GM23338 (cell line): ENCODE results near the gene ZNF560. TPM values are rescaled to one million over a fixed set of nuclear protein-coding genes. Genes with fewer than 3 reads are reported as not detected.

ENCODE experiments used
- ATAC-seq: fragments of 200-7000 bp; cut with Tn5 transposase; 3 replicates; pipeline ENCODE4 v1.9.1; 2020
- DNase-seq: peaks from one replicate; pipeline ENCODE4 v3.0.0-alpha.2; 2015; ENCODE audit warnings: low spot score
- H2AFZ ChIP-seq: fragments of 200-600 bp; sonication (generic); 2 replicates; pipeline ENCODE4 v1.8.0; 2016; ENCODE audit warnings: antibody characterized with exemption, mild to moderate bottlenecking, moderate library complexity
- H3F3A ChIP-seq: fragments of 200-600 bp; sonication (generic); replicated peaks from 2 replicates; pipeline ENCODE4 v1.8.0; 2017; ENCODE audit warnings: antibody characterized with exemption, mixed run types, low read depth
- H3K27ac ChIP-seq: fragments of 200-600 bp; sonication (generic); 2 replicates; pipeline ENCODE4 v1.6.1; 2016; ENCODE audit warnings: low read depth
- H3K27me3 ChIP-seq: fragments of 200-600 bp; sonication (generic); 2 replicates; pipeline ENCODE4 v1.8.0; 2016; ENCODE audit warnings: mild to moderate bottlenecking, mixed run types, moderate library complexity; ENCODE audit not compliant: insufficient read depth
- H3K36me3 ChIP-seq: fragments of 200-600 bp; sonication (generic); 2 replicates; pipeline ENCODE4 v1.8.0; 2016; ENCODE audit warnings: mild to moderate bottlenecking; ENCODE audit not compliant: insufficient read depth
- H3K4me1 ChIP-seq: fragments of 200-600 bp; sonication (generic); 2 replicates; pipeline ENCODE4 v1.8.0; 2016; ENCODE audit warnings: mild to moderate bottlenecking, moderate library complexity; ENCODE audit not compliant: insufficient read depth
- H3K4me2 ChIP-seq: fragments of 200-600 bp; sonication (generic); 2 replicates; pipeline ENCODE4 v1.7.1; 2017; ENCODE audit warnings: mixed run types
- H3K4me3 ChIP-seq: fragments of 200-600 bp; sonication (generic); 2 replicates; pipeline ENCODE4 v1.6.1; 2016; ENCODE audit warnings: mixed run types
- H3K79me2 ChIP-seq: fragments of 200-600 bp; sonication (generic); replicated peaks from 2 replicates; pipeline ENCODE4 v1.8.0; 2017; ENCODE audit warnings: mild to moderate bottlenecking; ENCODE audit not compliant: insufficient read depth
- H3K9me2 ChIP-seq: fragments of 200-600 bp; sonication (generic); 2 replicates; pipeline ENCODE4 v1.8.0; 2017; ENCODE audit not compliant: insufficient read depth
- H4K20me1 ChIP-seq: fragments of 200-600 bp; sonication (generic); replicated peaks from 2 replicates; pipeline ENCODE4 v1.8.0; 2017; ENCODE audit warnings: mild to moderate bottlenecking; ENCODE audit not compliant: insufficient read depth
- H3K27ac Mint-ChIP-seq: 2 replicates; pipeline ENCODE4 v1.8.0; 2020; ENCODE audit warnings: inconsistent platforms, mild to moderate bottlenecking, moderate library complexity, mixed read lengths
- H3K27me3 Mint-ChIP-seq: 3 replicates; pipeline ENCODE4 v1.8.0; 2022; ENCODE audit warnings: low read depth, mild to moderate bottlenecking, moderate library complexity, mixed read lengths, inconsistent platforms; ENCODE audit not compliant: insufficient read depth, poor library complexity
- H3K36me3 Mint-ChIP-seq: 3 replicates; pipeline ENCODE4 v1.8.0; 2021; ENCODE audit warnings: low read depth, mild to moderate bottlenecking, inconsistent platforms, moderate library complexity, mixed read lengths
- H3K4me1 Mint-ChIP-seq: 3 replicates; pipeline ENCODE4 v1.8.0; 2020; ENCODE audit warnings: mild to moderate bottlenecking, inconsistent platforms, mixed read lengths
- H3K4me3 Mint-ChIP-seq: 3 replicates; pipeline ENCODE4 v1.8.0; 2021; ENCODE audit warnings: moderate library complexity, mild to moderate bottlenecking, inconsistent platforms, mixed read lengths
- H3K9me3 Mint-ChIP-seq: 3 replicates; pipeline ENCODE4 v1.8.0; 2020; ENCODE audit warnings: moderate library complexity, mild to moderate bottlenecking, inconsistent platforms, mixed read lengths
- CREB1 ChIP-seq: fragments of 250-450 bp; sonication (Bioruptor Pico); IDR thresholded peaks from 2 replicates; pipeline ENCODE4 v1.5.0; 2020; ENCODE audit warnings: low read depth, mild to moderate bottlenecking, moderate library complexity
- EZH2 ChIP-seq: fragments of 200-600 bp; sonication (generic); IDR thresholded peaks from one replicate; pipeline ENCODE4 v1.8.0; 2017; ENCODE audit warnings: antibody characterized with exemption, mild to moderate bottlenecking, low read depth; ENCODE audit not compliant: unreplicated experiment
- JUNB ChIP-seq: IDR thresholded peaks from one replicate; pipeline ENCODE4 v1.6.1; 2016; ENCODE audit warnings: antibody characterized with exemption; ENCODE audit not compliant: unreplicated experiment
- NANOG ChIP-seq: IDR thresholded peaks from 2 replicates; pipeline ENCODE4 v1.6.1; 2016; ENCODE audit warnings: antibody characterized with exemption, borderline replicate concordance
- STAT1 ChIP-seq: IDR thresholded peaks from one replicate; pipeline ENCODE4 v1.6.1; 2016; ENCODE audit warnings: antibody characterized with exemption; ENCODE audit not compliant: unreplicated experiment
- polyA plus RNA-seq: library from polyadenylated mRNA; unstranded; fragments of >200 nt; fragmentation: Nextera tagmentation; extraction: Ambion mirVana; gene quantifications from 2 replicates; pipeline ENCODE4 v1.2.1, GENCODE V29; 2016
- total RNA-seq: library from RNA; depleted of rRNA; stranded (reverse); fragments of >200 nt; shearing (Covaris generic); gene quantifications from 2 replicates; pipeline ENCODE4 v1.2.3, GENCODE V29; 2014
- TF ChIP-seq, protein P1 (sequence below), 2 experiments: fragments of 200-600 bp in 1 of 2; sonication (generic) in 1 of 2; conservative IDR thresholded peaks; 2 replicates each; pipeline versions ENCODE4 v1.5.1 to v1.6.1; 2016 to 2017; ENCODE audit warnings: antibody characterized with exemption in 2 of 2, low read depth in 2 of 2, mild to moderate bottlenecking in 2 of 2, moderate library complexity in 1 of 2
- TF ChIP-seq, protein P2 (sequence below): fragments of 250-450 bp; sonication (Bioruptor Pico); IDR thresholded peaks from 2 replicates; pipeline ENCODE4 v1.5.0; 2020; ENCODE audit warnings: mild to moderate bottlenecking, moderate library complexity
- TF ChIP-seq, protein P3 (sequence below): IDR thresholded peaks from one replicate; pipeline ENCODE4 v1.6.1; 2018; ENCODE audit warnings: antibody characterized with exemption; ENCODE audit not compliant: unreplicated experiment
- TF ChIP-seq, protein P4 (sequence below): IDR thresholded peaks from 2 replicates; pipeline ENCODE4 v1.6.1; 2016; ENCODE audit warnings: antibody characterized with exemption

The ZNF560 gene
- total and polyA plus RNA-seq, 2 experiments from 2014 or later, result 0.14 TPM; not detected in 1

DNA sequence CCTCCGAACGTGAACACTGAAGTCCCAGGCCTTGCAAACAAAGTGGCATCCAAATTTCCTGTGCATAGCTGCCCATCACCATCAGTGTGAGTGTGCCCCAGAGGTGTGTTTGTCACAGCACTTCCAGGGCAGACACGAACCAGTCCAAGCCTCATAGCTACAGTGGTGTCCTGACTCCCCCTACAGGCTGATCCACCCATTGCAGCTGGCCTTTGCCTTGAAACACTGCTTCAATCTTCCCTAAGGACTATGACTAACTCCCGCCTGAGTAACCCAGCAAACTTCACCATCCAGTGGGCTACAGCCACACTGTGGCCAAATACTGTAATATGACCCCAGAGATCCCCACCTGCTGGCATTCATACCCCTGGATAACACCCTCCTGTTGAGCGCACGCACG lies 66.9 kb downstream of the ZNF560 start:
- peaks cover 8% of the 10 kb centered on the region; the same call in 2 of the 3 replicates for H3K9me3 Mint-ChIP-seq
- Histone ChIP-seq H3K9me2 (no peaks in the 10 kb centered on the region), H3K36me3 (0 out of 2 replicates have a peak, but pooled peaks cover 3% of the 10 kb centered on the region), H3K4me3 (no peak overlapping the region), H3K79me2 (peaks cover 15% of the 10 kb centered on the region), H4K20me1 (no peaks in the 10 kb centered on the region), H3K4me1 (peaks cover 5% of the 10 kb centered on the region; the same call in 1 of the 2 replicates), H3K4me2 (no peak overlapping the region), H3K27me3 (no peaks in the 10 kb centered on the region), H3K27ac (no peak overlapping the region), H2AFZ (no peak overlapping the region), H3F3A (no peaks in the 10 kb centered on the region)
- peaks cover 40% of the 10 kb centered on the region for H3K36me3 Mint-ChIP-seq
- peaks cover 7% of the 10 kb centered on the region for H3K27me3 Mint-ChIP-seq
- DNase-seq (peak; percentile 77), ATAC-seq (peak; percentile 68)
- H3K4me3 Mint-ChIP-seq, result no peak overlapping the region
- no peak overlapping the region for H3K27ac Mint-ChIP-seq
- TF ChIP-seq STAT1 (no peak), EZH2 (no peak)
- TF ChIP-seq, protein P1, sequence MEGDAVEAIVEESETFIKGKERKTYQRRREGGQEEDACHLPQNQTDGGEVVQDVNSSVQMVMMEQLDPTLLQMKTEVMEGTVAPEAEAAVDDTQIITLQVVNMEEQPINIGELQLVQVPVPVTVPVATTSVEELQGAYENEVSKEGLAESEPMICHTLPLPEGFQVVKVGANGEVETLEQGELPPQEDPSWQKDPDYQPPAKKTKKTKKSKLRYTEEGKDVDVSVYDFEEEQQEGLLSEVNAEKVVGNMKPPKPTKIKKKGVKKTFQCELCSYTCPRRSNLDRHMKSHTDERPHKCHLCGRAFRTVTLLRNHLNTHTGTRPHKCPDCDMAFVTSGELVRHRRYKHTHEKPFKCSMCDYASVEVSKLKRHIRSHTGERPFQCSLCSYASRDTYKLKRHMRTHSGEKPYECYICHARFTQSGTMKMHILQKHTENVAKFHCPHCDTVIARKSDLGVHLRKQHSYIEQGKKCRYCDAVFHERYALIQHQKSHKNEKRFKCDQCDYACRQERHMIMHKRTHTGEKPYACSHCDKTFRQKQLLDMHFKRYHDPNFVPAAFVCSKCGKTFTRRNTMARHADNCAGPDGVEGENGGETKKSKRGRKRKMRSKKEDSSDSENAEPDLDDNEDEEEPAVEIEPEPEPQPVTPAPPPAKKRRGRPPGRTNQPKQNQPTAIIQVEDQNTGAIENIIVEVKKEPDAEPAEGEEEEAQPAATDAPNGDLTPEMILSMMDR (conservative IDR thresholded peaks at IDR 0.05; ENCODE audit: low read depth in 2 of 2), result peak; percentile 63 to 73
- peaks cover 6% of the 10 kb centered on the region; the same call in 2 of the 3 replicates for H3K4me1 Mint-ChIP-seq

DNA sequence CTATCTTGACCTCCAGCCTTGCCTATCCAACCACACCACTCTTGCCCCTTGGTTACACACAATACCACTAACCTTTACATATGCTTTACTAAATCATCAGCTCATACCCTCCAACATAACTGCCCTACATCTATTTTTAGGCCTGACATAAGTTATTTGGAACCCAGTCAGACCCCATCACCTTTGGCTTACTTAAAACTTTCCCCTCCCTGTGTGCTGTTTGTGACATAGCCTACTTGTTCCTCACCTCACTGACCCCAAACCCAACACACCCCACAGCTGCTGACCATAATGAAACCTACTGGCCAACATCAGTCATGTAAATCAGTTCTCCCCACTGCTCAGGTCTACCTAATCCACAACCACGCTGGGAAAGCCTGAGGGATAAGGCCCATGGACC lies 68.0 kb downstream of the ZNF560 start:
- H3K4me3 Mint-ChIP-seq, result no peak overlapping the region
- Histone ChIP-seq H3K36me3 (0 out of 2 replicates have a peak, but pooled peaks cover 3% of the 10 kb centered on the region), H3K9me2 (no peaks in the 10 kb centered on the region), H3K4me1 (peaks cover 5% of the 10 kb centered on the region; the same call in 1 of the 2 replicates), H3K27ac (no peak overlapping the region), H3K4me2 (no peak overlapping the region), H2AFZ (no peak overlapping the region), H3K79me2 (peaks cover 11% of the 10 kb centered on the region), H3K27me3 (no peaks in the 10 kb centered on the region), H3F3A (no peaks in the 10 kb centered on the region), H3K4me3 (no peak overlapping the region), H4K20me1 (no peaks in the 10 kb centered on the region; the same call in 1 of the 2 replicates)
- H3K9me3 Mint-ChIP-seq, result peaks cover under 1% of the 10 kb centered on the region; the same call in 2 of the 3 replicates
- ATAC-seq (no peak), DNase-seq (no peak)
- peaks cover 49% of the 10 kb centered on the region for H3K36me3 Mint-ChIP-seq
- H3K4me1 Mint-ChIP-seq, result peaks cover 6% of the 10 kb centered on the region; the same call in 2 of the 3 replicates
- peaks cover 5% of the 10 kb centered on the region for H3K27me3 Mint-ChIP-seq
- H3K27ac Mint-ChIP-seq, result no peak overlapping the region
- no peak for TF ChIP-seq NANOG
- no peak for TF ChIP-seq CREB1
- TF ChIP-seq, protein P2, sequence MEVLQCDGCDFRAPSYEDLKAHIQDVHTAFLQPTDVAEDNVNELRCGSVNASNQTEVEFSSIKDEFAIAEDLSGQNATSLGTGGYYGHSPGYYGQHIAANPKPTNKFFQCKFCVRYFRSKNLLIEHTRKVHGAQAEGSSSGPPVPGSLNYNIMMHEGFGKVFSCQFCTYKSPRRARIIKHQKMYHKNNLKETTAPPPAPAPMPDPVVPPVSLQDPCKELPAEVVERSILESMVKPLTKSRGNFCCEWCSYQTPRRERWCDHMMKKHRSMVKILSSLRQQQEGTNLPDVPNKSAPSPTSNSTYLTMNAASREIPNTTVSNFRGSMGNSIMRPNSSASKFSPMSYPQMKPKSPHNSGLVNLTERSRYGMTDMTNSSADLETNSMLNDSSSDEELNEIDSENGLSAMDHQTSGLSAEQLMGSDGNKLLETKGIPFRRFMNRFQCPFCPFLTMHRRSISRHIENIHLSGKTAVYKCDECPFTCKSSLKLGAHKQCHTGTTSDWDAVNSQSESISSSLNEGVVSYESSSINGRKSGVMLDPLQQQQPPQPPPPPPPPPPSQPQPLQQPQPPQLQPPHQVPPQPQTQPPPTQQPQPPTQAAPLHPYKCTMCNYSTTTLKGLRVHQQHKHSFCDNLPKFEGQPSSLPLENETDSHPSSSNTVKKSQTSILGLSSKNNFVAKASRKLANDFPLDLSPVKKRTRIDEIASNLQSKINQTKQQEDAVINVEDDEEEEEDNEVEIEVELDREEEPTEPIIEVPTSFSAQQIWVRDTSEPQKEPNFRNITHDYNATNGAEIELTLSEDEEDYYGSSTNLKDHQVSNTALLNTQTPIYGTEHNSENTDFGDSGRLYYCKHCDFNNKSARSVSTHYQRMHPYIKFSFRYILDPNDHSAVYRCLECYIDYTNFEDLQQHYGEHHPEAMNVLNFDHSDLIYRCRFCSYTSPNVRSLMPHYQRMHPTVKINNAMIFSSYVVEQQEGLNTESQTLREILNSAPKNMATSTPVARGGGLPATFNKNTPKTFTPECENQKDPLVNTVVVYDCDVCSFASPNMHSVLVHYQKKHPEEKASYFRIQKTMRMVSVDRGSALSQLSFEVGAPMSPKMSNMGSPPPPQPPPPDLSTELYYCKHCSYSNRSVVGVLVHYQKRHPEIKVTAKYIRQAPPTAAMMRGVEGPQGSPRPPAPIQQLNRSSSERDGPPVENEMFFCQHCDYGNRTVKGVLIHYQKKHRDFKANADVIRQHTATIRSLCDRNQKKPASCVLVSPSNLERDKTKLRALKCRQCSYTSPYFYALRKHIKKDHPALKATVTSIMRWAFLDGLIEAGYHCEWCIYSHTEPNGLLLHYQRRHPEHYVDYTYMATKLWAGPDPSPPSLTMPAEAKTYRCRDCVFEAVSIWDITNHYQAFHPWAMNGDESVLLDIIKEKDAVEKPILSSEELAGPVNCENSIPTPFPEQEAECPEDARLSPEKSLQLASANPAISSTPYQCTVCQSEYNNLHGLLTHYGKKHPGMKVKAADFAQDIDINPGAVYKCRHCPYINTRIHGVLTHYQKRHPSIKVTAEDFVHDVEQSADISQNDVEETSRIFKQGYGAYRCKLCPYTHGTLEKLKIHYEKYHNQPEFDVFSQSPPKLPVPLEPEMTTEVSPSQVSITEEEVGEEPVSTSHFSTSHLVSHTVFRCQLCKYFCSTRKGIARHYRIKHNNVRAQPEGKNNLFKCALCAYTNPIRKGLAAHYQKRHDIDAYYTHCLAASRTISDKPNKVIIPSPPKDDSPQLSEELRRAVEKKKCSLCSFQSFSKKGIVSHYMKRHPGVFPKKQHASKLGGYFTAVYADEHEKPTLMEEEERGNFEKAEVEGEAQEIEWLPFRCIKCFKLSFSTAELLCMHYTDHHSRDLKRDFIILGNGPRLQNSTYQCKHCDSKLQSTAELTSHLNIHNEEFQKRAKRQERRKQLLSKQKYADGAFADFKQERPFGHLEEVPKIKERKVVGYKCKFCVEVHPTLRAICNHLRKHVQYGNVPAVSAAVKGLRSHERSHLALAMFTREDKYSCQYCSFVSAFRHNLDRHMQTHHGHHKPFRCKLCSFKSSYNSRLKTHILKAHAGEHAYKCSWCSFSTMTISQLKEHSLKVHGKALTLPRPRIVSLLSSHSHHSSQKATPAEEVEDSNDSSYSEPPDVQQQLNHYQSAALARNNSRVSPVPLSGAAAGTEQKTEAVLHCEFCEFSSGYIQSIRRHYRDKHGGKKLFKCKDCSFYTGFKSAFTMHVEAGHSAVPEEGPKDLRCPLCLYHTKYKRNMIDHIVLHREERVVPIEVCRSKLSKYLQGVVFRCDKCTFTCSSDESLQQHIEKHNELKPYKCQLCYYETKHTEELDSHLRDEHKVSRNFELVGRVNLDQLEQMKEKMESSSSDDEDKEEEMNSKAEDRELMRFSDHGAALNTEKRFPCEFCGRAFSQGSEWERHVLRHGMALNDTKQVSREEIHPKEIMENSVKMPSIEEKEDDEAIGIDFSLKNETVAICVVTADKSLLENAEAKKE (CRISPR knock-in tag), result no peak
- no peak for TF ChIP-seq JUNB
- TF ChIP-seq, protein P3, sequence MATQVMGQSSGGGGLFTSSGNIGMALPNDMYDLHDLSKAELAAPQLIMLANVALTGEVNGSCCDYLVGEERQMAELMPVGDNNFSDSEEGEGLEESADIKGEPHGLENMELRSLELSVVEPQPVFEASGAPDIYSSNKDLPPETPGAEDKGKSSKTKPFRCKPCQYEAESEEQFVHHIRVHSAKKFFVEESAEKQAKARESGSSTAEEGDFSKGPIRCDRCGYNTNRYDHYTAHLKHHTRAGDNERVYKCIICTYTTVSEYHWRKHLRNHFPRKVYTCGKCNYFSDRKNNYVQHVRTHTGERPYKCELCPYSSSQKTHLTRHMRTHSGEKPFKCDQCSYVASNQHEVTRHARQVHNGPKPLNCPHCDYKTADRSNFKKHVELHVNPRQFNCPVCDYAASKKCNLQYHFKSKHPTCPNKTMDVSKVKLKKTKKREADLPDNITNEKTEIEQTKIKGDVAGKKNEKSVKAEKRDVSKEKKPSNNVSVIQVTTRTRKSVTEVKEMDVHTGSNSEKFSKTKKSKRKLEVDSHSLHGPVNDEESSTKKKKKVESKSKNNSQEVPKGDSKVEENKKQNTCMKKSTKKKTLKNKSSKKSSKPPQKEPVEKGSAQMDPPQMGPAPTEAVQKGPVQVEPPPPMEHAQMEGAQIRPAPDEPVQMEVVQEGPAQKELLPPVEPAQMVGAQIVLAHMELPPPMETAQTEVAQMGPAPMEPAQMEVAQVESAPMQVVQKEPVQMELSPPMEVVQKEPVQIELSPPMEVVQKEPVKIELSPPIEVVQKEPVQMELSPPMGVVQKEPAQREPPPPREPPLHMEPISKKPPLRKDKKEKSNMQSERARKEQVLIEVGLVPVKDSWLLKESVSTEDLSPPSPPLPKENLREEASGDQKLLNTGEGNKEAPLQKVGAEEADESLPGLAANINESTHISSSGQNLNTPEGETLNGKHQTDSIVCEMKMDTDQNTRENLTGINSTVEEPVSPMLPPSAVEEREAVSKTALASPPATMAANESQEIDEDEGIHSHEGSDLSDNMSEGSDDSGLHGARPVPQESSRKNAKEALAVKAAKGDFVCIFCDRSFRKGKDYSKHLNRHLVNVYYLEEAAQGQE, result no peak
- TF ChIP-seq, protein P4, sequence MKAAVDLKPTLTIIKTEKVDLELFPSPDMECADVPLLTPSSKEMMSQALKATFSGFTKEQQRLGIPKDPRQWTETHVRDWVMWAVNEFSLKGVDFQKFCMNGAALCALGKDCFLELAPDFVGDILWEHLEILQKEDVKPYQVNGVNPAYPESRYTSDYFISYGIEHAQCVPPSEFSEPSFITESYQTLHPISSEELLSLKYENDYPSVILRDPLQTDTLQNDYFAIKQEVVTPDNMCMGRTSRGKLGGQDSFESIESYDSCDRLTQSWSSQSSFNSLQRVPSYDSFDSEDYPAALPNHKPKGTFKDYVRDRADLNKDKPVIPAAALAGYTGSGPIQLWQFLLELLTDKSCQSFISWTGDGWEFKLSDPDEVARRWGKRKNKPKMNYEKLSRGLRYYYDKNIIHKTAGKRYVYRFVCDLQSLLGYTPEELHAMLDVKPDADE, result no peak
